Epithelial cell of esophagus (primary cell): ENCODE measurements around the gene ARL16.

Experiments
- DNase-seq: peaks from one replicate; pipeline ENCODE4 v3.0.0; 2010; ENCODE audit warnings: low read depth
- H3K4me3 ChIP-seq: 2 replicates; pipeline ENCODE4 v1.5.1; 2011; ENCODE audit warnings: mild to moderate bottlenecking, low read length, control low read depth
- TF ChIP-seq, protein P1 (sequence below): IDR thresholded peaks from 2 replicates; pipeline ENCODE4 v1.5.1; 2011; ENCODE audit warnings: low read depth, mild to moderate bottlenecking, low read length, control low read depth, inconsistent platforms; ENCODE audit not compliant: insufficient read depth; ENCODE audit errors: missing control alignments

The ARL16 gene

GRCh38 chr17:81640011-81640410 is 43.6 kb downstream of the ARL16 start:
- no peak for DNase-seq
- no peak overlapping the region for H3K4me3 ChIP-seq
- TF ChIP-seq, protein P1, sequence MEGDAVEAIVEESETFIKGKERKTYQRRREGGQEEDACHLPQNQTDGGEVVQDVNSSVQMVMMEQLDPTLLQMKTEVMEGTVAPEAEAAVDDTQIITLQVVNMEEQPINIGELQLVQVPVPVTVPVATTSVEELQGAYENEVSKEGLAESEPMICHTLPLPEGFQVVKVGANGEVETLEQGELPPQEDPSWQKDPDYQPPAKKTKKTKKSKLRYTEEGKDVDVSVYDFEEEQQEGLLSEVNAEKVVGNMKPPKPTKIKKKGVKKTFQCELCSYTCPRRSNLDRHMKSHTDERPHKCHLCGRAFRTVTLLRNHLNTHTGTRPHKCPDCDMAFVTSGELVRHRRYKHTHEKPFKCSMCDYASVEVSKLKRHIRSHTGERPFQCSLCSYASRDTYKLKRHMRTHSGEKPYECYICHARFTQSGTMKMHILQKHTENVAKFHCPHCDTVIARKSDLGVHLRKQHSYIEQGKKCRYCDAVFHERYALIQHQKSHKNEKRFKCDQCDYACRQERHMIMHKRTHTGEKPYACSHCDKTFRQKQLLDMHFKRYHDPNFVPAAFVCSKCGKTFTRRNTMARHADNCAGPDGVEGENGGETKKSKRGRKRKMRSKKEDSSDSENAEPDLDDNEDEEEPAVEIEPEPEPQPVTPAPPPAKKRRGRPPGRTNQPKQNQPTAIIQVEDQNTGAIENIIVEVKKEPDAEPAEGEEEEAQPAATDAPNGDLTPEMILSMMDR: no peak

GRCh38 chr17:81638683-81639082 is 44.9 kb downstream of the ARL16 start:
- no peak for DNase-seq
- TF ChIP-seq, protein P1: no peak
- H3K4me3 ChIP-seq: no peak overlapping the region

DNA sequence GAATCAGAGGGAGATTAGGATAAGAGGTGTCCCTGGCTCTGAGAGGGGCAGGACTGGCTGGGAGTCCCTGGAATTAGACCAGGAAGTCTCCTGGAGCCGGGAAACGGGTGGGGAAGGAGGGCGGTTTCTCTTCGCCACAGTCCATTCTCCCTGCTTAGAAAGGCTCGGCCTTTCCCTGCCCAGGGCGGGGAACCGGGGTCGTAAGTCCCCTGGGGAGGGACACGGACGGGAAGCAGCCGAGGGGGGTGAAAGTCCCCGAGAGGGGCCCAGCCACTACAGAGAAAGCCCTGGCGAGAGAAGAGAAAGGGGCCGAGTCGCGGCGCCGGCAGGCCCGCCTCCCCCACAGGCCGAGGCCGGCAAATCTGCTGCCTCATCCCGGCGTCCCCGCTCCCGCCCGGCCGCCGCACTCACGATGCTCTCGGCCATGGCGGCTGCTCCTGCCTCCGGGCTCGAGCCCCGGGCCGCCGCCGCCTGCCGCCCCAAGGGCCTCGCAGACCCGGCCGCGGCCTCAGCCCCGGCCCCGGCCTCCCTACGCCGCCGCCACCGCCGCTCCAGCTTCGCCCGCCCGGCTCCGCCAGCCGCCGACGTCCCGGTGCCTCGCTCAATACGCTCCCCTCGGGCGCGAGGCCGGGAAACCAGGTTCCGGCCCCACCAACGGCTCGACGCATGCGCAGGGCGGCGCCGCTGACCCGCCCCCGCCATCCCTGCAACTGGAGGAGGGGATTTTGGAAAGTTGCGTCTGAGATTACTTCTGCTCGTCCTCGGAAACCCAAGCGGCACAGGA is 46.9 kb downstream of the ARL16 start, which contains the start of the genes NPLOC4 and TSPAN10:
NPLOC4 (minus strand) TSS at position 608 of the 784 bp plus-strand sequence; CDS start at position 426, 182 bp downstream.
TSPAN10 (plus strand) TSS at position 692 of the 784 bp plus-strand sequence. CDS start 5,217 bp downstream, outside the sequence.
- peak; percentile 86 for DNase-seq
- H3K4me3 ChIP-seq: peak within 1 kb of the TSS; percentile 96
- TF ChIP-seq, protein P1: no peak

DNA sequence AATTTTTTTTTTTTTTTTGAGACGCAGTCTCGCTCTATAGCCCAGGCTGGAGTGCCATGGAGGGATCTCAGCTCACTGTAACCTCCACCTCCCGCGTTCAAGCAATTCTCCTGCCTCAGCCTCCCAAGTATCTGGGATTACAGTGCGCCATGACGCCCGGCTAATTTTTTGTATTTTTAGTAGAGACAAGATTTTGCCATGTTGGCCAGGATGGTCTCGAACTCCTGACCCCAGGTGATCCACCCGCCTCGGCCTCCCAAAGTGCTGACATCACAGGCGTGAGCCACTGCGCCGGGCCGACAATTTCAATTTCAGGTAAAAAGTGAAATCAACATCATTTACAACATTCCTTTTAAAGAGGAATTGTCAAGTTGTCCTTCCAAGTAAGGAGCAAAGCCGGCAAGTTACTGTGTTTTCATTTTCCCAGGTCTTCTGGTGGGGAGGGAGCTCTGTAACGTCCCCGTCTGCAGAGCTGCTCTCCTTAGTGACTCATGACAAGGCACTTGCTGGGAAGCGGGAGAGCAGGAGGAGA is 47.6 kb downstream of the ARL16 start:
- peak; percentile 68 for DNase-seq
- peak overlapping the region; percentile 96 for H3K4me3 ChIP-seq
- TF ChIP-seq, protein P1: no peak

DNA sequence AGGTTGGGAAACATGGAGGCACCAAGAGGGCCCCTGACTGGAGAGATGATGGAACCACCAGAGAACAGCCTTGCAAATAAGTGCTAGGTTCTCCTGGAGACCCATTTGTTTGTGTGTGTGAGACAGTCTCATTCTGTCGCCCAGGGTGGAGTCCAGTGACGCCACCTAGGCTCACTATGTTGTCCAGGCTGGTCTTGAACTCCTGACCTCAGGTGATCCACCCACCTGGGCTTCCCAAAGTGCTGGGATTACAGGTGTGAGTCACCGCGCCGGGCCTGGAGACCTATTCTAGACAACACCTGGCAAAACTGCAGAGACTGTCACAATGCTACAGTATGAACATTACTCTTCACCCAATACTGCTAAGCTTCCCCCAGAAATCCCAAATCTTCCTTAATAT is 48.2 kb downstream of the ARL16 start:
- peak overlapping the region; percentile 96 for H3K4me3 ChIP-seq
- TF ChIP-seq, protein P1: no peak

DNA sequence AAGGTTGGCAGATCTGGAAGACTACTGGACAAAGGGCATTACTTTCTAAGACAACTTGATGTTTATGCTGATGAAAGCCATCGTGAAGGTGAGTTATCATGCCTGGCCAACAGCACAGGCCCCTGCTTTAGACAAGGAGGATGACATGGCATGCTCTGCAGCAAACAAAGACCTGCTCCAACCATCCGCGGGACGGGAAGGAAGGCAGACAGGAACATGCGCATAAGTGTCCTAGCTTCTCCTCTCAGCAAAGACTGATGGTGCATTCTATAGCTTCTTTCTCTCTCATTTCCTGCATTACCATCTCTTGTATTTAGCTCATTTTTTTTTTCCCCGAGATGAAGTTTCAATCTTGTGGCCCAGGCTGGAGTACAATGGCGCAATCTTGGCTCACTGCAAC is 52.1 kb downstream of the ARL16 start:
- no peak overlapping the region for H3K4me3 ChIP-seq
- DNase-seq: no peak
- TF ChIP-seq, protein P1: no peak

More for the DNA sequence above, 48.2 kb downstream of the ARL16 start:
- peak; percentile 42 for DNase-seq
